OCI-LY1 (cell line): ENCODE data around the gene RPL12.

ENCODE experiments used
- CTCF ChIP-seq: fragments of 200-600 bp; sonication (generic), shearing (Covaris generic); IDR thresholded peaks from 2 replicates; pipeline ENCODE4 v1.5.1; 2017; ENCODE audit warnings: mild to moderate bottlenecking, antibody characterized with exemption, low read length, moderate library complexity, mixed read lengths
- EZH2 ChIP-seq: fragments of 200-600 bp; sonication (generic), shearing (Covaris generic); IDR thresholded peaks from 2 replicates; pipeline ENCODE4 v1.8.0; 2017; ENCODE audit warnings: borderline replicate concordance, mixed run types, mild to moderate bottlenecking, antibody characterized with exemption, low read length, moderate library complexity, mixed read lengths

GRCh38 chr9:127419348-127419747, 31.9 kb downstream of the RPL12 start:
- TF ChIP-seq CTCF (no peak), EZH2 (no peak)
